ENCODE data around the gene SLC8A1. TPM values are rescaled to one million over a fixed set of nuclear protein-coding genes. Genes with fewer than 3 reads are reported as not detected.

SLC8A1 gene
- total RNA-seq, 1 donor from 2014 or later, result 4.2 TPM

DNA sequence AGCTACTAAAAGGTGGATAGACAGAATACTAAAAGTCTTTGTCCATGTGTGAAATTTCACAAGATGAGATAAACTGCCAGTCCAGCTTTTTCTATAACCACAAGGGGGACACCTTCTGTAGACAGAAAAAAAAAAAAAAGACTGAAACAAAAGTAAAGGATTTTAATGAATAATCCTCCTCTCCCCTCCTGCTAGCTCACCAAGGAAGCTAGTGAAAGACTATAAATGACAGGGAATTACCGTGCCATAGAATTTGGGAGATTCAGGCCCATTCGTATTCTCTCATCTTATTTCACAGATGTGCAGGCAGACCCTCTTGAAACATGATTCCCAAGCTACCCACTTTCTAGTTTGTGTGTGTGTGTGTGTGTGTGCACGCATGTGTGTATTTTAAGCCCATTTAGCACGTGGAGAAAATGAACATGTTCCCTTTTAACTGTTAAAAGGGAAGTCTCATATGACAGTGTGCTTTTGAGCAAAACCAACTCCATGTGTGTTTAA, 36.3 kb upstream of the SLC8A1 start:
- H3K27me3 Mint-ChIP-seq (ENCODE audit: low read depth), result no peaks in the 10 kb centered on the region
- DNase-seq (ENCODE audit: low read depth, low spot score), result no peak
- TF ChIP-seq, protein P1, sequence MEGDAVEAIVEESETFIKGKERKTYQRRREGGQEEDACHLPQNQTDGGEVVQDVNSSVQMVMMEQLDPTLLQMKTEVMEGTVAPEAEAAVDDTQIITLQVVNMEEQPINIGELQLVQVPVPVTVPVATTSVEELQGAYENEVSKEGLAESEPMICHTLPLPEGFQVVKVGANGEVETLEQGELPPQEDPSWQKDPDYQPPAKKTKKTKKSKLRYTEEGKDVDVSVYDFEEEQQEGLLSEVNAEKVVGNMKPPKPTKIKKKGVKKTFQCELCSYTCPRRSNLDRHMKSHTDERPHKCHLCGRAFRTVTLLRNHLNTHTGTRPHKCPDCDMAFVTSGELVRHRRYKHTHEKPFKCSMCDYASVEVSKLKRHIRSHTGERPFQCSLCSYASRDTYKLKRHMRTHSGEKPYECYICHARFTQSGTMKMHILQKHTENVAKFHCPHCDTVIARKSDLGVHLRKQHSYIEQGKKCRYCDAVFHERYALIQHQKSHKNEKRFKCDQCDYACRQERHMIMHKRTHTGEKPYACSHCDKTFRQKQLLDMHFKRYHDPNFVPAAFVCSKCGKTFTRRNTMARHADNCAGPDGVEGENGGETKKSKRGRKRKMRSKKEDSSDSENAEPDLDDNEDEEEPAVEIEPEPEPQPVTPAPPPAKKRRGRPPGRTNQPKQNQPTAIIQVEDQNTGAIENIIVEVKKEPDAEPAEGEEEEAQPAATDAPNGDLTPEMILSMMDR (conservative IDR thresholded peaks at IDR 0.05), result peak; percentile 71
- peaks cover 2% of the 10 kb centered on the region for H3K9me3 Mint-ChIP-seq
- H3K4me1 Mint-ChIP-seq, result peaks cover 10% of the 10 kb centered on the region
- no peak overlapping the region for H3K27ac Mint-ChIP-seq (ENCODE audit: unreplicated experiment)
- no peak overlapping the region for H3K4me3 Mint-ChIP-seq
- no peaks in the 10 kb centered on the region for H3K36me3 Mint-ChIP-seq (ENCODE audit: low read depth)

- H3K27me3 Mint-ChIP-seq (ENCODE audit: low read depth), result no peaks in the 10 kb centered on the region
- DNase-seq (ENCODE audit: low read depth, low spot score), result no peak
- H3K9me3 Mint-ChIP-seq, result peaks cover 2% of the 10 kb centered on the region
- H3K27ac Mint-ChIP-seq (ENCODE audit: unreplicated experiment), result no peak overlapping the region
- TF ChIP-seq, protein P1 (conservative IDR thresholded peaks at IDR 0.05), result no peak
- no peak overlapping the region for H3K4me3 Mint-ChIP-seq
- H3K4me1 Mint-ChIP-seq, result peaks cover 10% of the 10 kb centered on the region
- H3K36me3 Mint-ChIP-seq (ENCODE audit: low read depth), result no peaks in the 10 kb centered on the region
Observed at GRCh38 chr2:40487602-40488001, 35.7 kb upstream of the SLC8A1 start.

DNA sequence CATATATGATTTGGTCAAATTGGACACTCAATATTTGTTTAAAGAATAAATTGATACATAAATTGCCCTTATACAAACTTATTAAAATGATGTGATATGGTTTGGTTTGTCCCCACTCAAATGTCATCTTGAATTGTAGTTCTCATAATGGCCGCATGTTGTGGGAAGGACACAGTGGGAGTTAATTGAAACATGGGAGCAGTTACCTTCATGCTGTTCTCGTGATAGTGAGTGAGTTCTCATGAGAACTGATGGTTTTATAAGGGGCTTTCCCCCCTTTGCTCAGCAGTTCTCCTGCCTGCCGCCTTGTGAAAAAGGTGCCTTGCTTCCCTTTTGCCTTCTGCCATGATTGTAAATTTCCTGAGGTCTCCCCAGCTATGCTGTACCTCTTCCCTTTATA, 34.0 kb upstream of the SLC8A1 start:
- no peaks in the 10 kb centered on the region for H3K27me3 Mint-ChIP-seq (ENCODE audit: low read depth)

GRCh38 chr2:40485318-40485717, 33.4 kb upstream of the SLC8A1 start:
- H3K27me3 Mint-ChIP-seq (ENCODE audit: low read depth), result no peaks in the 10 kb centered on the region
- H3K4me1 Mint-ChIP-seq, result peaks cover 10% of the 10 kb centered on the region
- H3K27ac Mint-ChIP-seq (ENCODE audit: unreplicated experiment), result no peak overlapping the region
- H3K4me3 Mint-ChIP-seq, result no peak overlapping the region
- DNase-seq (ENCODE audit: low read depth, low spot score), result no peak
- H3K9me3 Mint-ChIP-seq, result peaks cover 2% of the 10 kb centered on the region
- TF ChIP-seq, protein P1 (conservative IDR thresholded peaks at IDR 0.05), result no peak
- no peaks in the 10 kb centered on the region for H3K36me3 Mint-ChIP-seq (ENCODE audit: low read depth)

More for the DNA sequence above, 34.0 kb upstream of the SLC8A1 start:
- TF ChIP-seq, protein P1 (conservative IDR thresholded peaks at IDR 0.05), result no peak
- Mint-ChIP-seq H3K4me3 (no peak overlapping the region), H3K27ac (ENCODE audit: unreplicated experiment) (no peak overlapping the region), H3K9me3 (peaks cover 2% of the 10 kb centered on the region), H3K36me3 (ENCODE audit: low read depth) (no peaks in the 10 kb centered on the region), H3K4me1 (peaks cover 10% of the 10 kb centered on the region)
- DNase-seq (ENCODE audit: low read depth, low spot score), result no peak

DNA sequence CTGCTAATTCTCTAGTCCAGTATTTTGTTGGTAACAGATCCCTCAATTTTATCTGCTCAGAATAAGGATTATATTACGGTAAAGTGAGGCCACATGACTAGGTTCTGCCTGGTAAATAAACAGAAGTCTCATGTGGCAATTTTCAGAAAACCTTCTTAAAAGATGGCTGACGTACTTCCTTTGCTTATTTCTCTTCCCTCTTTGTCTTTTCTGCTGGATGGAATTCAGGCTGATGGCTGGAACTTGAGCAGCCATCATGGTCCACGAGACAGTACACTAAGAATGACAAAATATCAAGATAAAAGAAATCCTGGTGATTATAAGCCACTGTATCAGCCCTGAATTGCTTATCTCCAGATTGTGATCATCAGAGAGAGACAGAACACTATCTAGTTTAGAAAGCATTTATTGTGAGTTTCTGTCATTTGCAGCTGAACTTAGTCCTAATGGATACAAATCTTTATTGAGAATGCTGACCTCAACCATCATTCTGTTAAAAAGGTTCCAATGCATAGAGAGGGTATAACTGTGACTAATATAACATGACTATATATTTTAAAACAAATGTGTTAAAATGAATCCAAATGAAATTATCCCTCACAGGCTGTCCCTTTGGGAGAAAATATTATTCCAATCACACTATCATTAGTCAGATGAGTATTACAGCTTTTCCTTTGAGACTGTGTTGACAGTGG, 31.8 kb upstream of the SLC8A1 start:
- Mint-ChIP-seq H3K27me3 (ENCODE audit: low read depth) (no peaks in the 10 kb centered on the region), H3K4me1 (peaks cover 10% of the 10 kb centered on the region), H3K4me3 (no peak overlapping the region), H3K27ac (ENCODE audit: unreplicated experiment) (no peak overlapping the region), H3K9me3 (peaks cover 2% of the 10 kb centered on the region), H3K36me3 (ENCODE audit: low read depth) (no peaks in the 10 kb centered on the region)
- TF ChIP-seq, protein P1 (conservative IDR thresholded peaks at IDR 0.05), result no peak
- no peak for DNase-seq (ENCODE audit: low read depth, low spot score)

Measured in neural crest cell (in vitro differentiated cells).